Trophoblast cell (in vitro differentiated cells and primary cell): Measurements from ENCODE around the gene SND1.

ENCODE experiments used
- DNase-seq, 2 donors: peaks; one replicate each; pipeline ENCODE4 v3.0.0-alpha.2; 2016
- H2AFZ ChIP-seq: 2 replicates; pipeline ENCODE4 v1.6.1; 2013; ENCODE audit warnings: low read length, moderate library complexity, mild to moderate bottlenecking; ENCODE audit not compliant: insufficient read depth, poor library complexity
- H2AK5ac ChIP-seq: 2 replicates; pipeline ENCODE4 v1.6.1; 2013; ENCODE audit warnings: mild to moderate bottlenecking, low read length
- H2BK120ac ChIP-seq: 2 replicates; pipeline ENCODE4 v1.6.1; 2013; ENCODE audit warnings: low read length, mild to moderate bottlenecking, moderate library complexity; ENCODE audit not compliant: insufficient read depth, poor library complexity
- H2BK12ac ChIP-seq: 2 replicates; pipeline ENCODE4 v1.6.1; 2013; ENCODE audit warnings: mild to moderate bottlenecking, low read length, moderate library complexity
- H2BK5ac ChIP-seq: 2 replicates; pipeline ENCODE4 v1.6.1; 2013; ENCODE audit warnings: low read length, low read depth, moderate library complexity, mild to moderate bottlenecking; ENCODE audit not compliant: poor library complexity
- H3K14ac ChIP-seq: 2 replicates; pipeline ENCODE4 v1.6.1; 2013; ENCODE audit warnings: mild to moderate bottlenecking, low read length
- H3K18ac ChIP-seq: 2 replicates; pipeline ENCODE4 v1.6.1; 2013; ENCODE audit warnings: mild to moderate bottlenecking, low read length
- H3K23ac ChIP-seq: 2 replicates; pipeline ENCODE4 v1.6.1; 2013; ENCODE audit warnings: low read length
- H3K27ac ChIP-seq: 2 replicates; pipeline ENCODE4 v1.5.1; 2013; ENCODE audit warnings: low read depth, mild to moderate bottlenecking, inconsistent platforms, low read length, moderate library complexity
- H3K27me3 ChIP-seq: 2 replicates; pipeline ENCODE4 v1.6.1; 2013; ENCODE audit warnings: inconsistent platforms, mild to moderate bottlenecking, low read length, moderate library complexity; ENCODE audit not compliant: insufficient read depth
- H3K36me3 ChIP-seq, 2 experiments: 1 replicate in 1 of 2; 2 replicates in 1 of 2; pipeline ENCODE4 v1.6.1; 2013; ENCODE audit warnings: low read length in 2 of 2, mild to moderate bottlenecking in 2 of 2, moderate library complexity in 1 of 2; ENCODE audit not compliant: insufficient read depth in 2 of 2, control insufficient read depth in 1 of 2
- H3K4ac ChIP-seq: 2 replicates; pipeline ENCODE4 v1.6.1; 2013; ENCODE audit warnings: low read depth, mild to moderate bottlenecking, low read length, moderate library complexity
- H3K4me1 ChIP-seq, 2 experiments: 1 replicate in 1 of 2; 2 replicates in 1 of 2; pipeline ENCODE4 v1.6.1; 2013; ENCODE audit warnings: low read length in 2 of 2, mild to moderate bottlenecking in 2 of 2, moderate library complexity in 1 of 2; ENCODE audit not compliant: insufficient read depth in 2 of 2, control insufficient read depth in 1 of 2
- H3K4me2 ChIP-seq: 2 replicates; pipeline ENCODE4 v1.6.1; 2013; ENCODE audit warnings: inconsistent platforms, mild to moderate bottlenecking, low read length, moderate library complexity
- H3K4me3 ChIP-seq: 2 replicates; pipeline ENCODE4 v1.5.1; 2013; ENCODE audit warnings: mild to moderate bottlenecking, low read depth, low read length, inconsistent platforms
- H3K79me1 ChIP-seq: one replicate; pipeline ENCODE4 v1.6.1; 2013; ENCODE audit warnings: low read length
- H3K79me2 ChIP-seq: 2 replicates; pipeline ENCODE4 v1.6.1; 2013; ENCODE audit warnings: low read length, mild to moderate bottlenecking; ENCODE audit not compliant: control insufficient read depth, insufficient read depth, poor library complexity
- H3K9ac ChIP-seq: 2 replicates; pipeline ENCODE4 v1.6.1; 2013; ENCODE audit warnings: mild to moderate bottlenecking, low read length
- H3K9me3 ChIP-seq: 2 replicates; pipeline ENCODE4 v1.6.1; 2013; ENCODE audit warnings: low read depth, mild to moderate bottlenecking, control low read depth, inconsistent platforms, low read length; ENCODE audit not compliant: insufficient read depth
- H4K12ac ChIP-seq: 2 replicates; pipeline ENCODE4 v1.6.1; 2013; ENCODE audit warnings: low read depth, mild to moderate bottlenecking, low read length, moderate library complexity
- H4K8ac ChIP-seq: 2 replicates; pipeline ENCODE4 v1.6.1; 2013; ENCODE audit warnings: low read depth, mild to moderate bottlenecking, low read length, moderate library complexity
- H4K91ac ChIP-seq: one replicate; pipeline ENCODE4 v1.6.1; 2013; ENCODE audit warnings: low read depth, mild to moderate bottlenecking, low read length, moderate library complexity
- WGBS: extraction: QIAGEN DNeasy Blood & Tissue Kit; methylation state at CpG from one replicate; pipeline ENCODE4 v1.1.7; 2013; ENCODE audit warnings: missing lambda C conversion rate; ENCODE audit not compliant: insufficient read length, insufficient coverage; ENCODE audit errors: extremely low coverage; 5-methylcytosine and 5-hydroxymethylcytosine counted together

SND1 gene

DNA sequence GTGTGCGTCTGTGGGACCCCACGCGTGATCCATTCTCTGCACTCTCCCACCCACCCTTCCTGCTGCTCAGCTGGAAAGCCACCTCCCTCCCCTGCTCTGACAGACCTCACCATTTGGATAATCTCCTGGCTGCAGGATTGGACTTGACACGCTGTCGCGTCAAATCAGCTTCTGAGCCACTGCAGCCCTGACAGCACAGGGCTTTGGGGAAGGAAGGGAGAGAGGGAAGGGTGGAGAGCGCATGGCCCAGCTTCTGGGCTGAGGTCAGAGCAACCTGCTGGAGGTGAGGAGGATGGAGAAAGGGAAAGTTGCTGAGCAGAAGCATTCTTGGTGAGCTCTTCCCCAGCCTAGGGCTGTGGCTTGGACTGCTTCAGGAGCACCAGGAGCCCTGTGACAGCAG is 428.2 kb downstream of the SND1 start:
- Histone ChIP-seq H2BK12ac (no peak overlapping the region), H4K8ac (no peak overlapping the region)
- WGBS = no CpG with 5 or more reads among the region's 7 CpGs

DNA sequence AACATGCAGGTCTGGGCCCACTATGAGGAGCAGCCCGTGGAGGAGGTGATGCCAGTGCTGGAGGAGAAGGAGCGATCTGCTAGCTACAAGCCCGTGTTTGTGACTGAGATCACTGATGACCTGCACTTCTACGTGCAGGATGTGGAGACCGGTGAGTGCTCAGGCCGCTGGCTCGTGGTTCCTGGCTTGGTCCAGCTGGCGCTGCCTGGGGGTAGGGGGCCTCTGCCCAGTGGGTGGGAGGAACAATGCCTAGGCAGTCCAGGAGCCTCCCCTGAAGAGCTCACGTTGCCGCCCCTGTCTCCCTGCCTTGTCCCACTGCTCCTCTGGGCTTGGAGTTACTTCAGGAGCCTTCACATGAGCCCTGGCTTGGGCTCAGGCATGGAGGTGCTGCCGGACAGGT is 429.4 kb downstream of the SND1 start:
- no peak overlapping the region for H3K23ac ChIP-seq
- no peak overlapping the region for H4K91ac ChIP-seq
- H2BK120ac ChIP-seq = no peak overlapping the region
- H3K4me1 ChIP-seq = no peaks in the 10 kb centered on the region
- H3K14ac ChIP-seq = no peak overlapping the region
- H3K4me2 ChIP-seq = no peak overlapping the region
- H3K4me3 ChIP-seq = no peak overlapping the region
- H3K9me3 ChIP-seq = peaks cover 4% of the 10 kb centered on the region
- H2AK5ac ChIP-seq = no peak overlapping the region
- DNase-seq = no peak
- no peak overlapping the region for H3K9ac ChIP-seq
- H3K18ac ChIP-seq = no peak overlapping the region
- no peak overlapping the region for H2BK5ac ChIP-seq
- no CpG with 5 or more reads among the region's 11 CpGs for WGBS
- H2BK12ac ChIP-seq = no peak overlapping the region
- no peak overlapping the region for H4K8ac ChIP-seq
- H3K79me1 ChIP-seq = no peaks in the 10 kb centered on the region
- no peaks in the 10 kb centered on the region for H3K27me3 ChIP-seq
- H2AFZ ChIP-seq = no peak overlapping the region
- no peak overlapping the region for H4K12ac ChIP-seq
- peaks cover 73 to 85% of the 10 kb centered on the region in 2 experiments for H3K36me3 ChIP-seq
- H3K79me2 ChIP-seq = no peaks in the 10 kb centered on the region
- no peak overlapping the region for H3K27ac ChIP-seq
- H3K4ac ChIP-seq = no peak overlapping the region

More for the DNA sequence above, 428.2 kb downstream of the SND1 start:
- H3K27me3 ChIP-seq = no peaks in the 10 kb centered on the region
- H2BK120ac ChIP-seq = no peak overlapping the region
- no peak overlapping the region for H4K91ac ChIP-seq
- H3K79me1 ChIP-seq = no peaks in the 10 kb centered on the region
- no peak overlapping the region for H2AFZ ChIP-seq
- no peak overlapping the region for H3K4ac ChIP-seq
- H3K23ac ChIP-seq = no peak overlapping the region
- H2BK5ac ChIP-seq = no peak overlapping the region
- H3K4me2 ChIP-seq = no peak overlapping the region
- no peak overlapping the region for H3K27ac ChIP-seq
- H3K9me3 ChIP-seq = peaks cover 4% of the 10 kb centered on the region
- H3K4me3 ChIP-seq = no peak overlapping the region
- no peak overlapping the region for H3K18ac ChIP-seq
- no peak overlapping the region for H2AK5ac ChIP-seq
- H3K36me3 ChIP-seq = peaks cover 68 to 79% of the 10 kb centered on the region in 2 experiments
- no peaks in the 10 kb centered on the region for H3K79me2 ChIP-seq
- no peak overlapping the region for H4K12ac ChIP-seq
- DNase-seq = no peak
- no peaks in the 10 kb centered on the region for H3K4me1 ChIP-seq
- no peak overlapping the region for H3K14ac ChIP-seq
- H3K9ac ChIP-seq = no peak overlapping the region

DNA sequence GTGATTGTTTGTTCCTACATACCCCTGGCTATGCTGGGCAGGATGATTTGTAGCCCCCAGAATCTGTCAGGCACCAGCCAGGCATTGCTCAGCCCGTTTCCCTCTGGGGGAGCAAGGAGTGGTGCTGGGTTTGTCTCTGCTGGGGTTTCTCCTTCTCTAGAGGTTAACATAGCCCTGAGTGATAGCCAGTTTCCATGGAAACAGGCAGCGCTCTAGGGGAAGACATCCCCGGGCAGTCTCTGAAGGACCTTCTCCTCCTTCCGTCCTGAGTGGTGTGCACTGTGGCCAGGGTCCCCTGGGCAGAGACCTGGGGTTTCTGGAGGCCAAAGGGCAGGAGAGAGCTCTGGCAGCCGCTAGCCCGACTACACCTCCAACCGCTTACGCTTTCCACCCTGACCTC is 429.8 kb downstream of the SND1 start:
- Histone ChIP-seq H3K79me1 (no peaks in the 10 kb centered on the region), H3K9ac (no peak overlapping the region), H2BK12ac (no peak overlapping the region), H3K79me2 (no peaks in the 10 kb centered on the region), H3K4me2 (no peak overlapping the region), H4K12ac (no peak overlapping the region), H4K8ac (no peak overlapping the region), H4K91ac (no peak overlapping the region), H3K9me3 (peaks cover 4% of the 10 kb centered on the region), H3K4ac (no peak overlapping the region), H2BK120ac (no peak overlapping the region), H3K27me3 (no peaks in the 10 kb centered on the region), H3K4me1 (no peaks in the 10 kb centered on the region), H2BK5ac (no peak overlapping the region), H3K23ac (no peak overlapping the region), H3K4me3 (no peak overlapping the region), H2AFZ (no peak overlapping the region), H2AK5ac (no peak overlapping the region), H3K14ac (no peak overlapping the region), H3K18ac (no peak overlapping the region), H3K27ac (no peak overlapping the region), H3K36me3 (peaks cover 77 to 85% of the 10 kb centered on the region in 2 experiments)
- no CpG with 5 or more reads among the region's 8 CpGs for WGBS
- no peak for DNase-seq

DNA sequence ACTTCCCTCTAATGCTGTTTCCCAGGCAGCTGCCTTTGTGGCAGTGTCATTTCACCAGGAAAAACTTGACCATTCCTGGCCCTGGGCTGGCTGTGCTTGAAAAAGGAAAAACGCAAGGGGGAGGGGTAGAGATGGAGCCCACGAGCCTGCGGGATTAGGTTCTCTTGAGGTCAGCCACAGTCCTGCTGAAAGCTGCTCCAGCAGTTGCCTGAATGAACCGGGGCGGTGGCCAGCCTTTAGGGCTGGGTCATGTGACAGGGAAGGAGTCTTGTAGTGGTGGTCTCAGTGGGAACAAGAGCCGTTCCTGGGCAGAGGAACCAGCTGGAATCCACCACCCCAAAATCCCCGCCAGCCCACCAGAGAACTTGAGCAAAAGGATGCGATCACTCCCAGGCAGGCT is 430.4 kb downstream of the SND1 start:
- Histone ChIP-seq H2BK12ac (no peak overlapping the region), H3K79me1 (no peaks in the 10 kb centered on the region), H3K9ac (no peak overlapping the region), H4K12ac (no peak overlapping the region), H3K79me2 (no peaks in the 10 kb centered on the region), H3K14ac (no peak overlapping the region), H3K18ac (no peak overlapping the region), H4K8ac (no peak overlapping the region), H2BK5ac (no peak overlapping the region), H3K9me3 (peaks cover 4% of the 10 kb centered on the region), H3K4me2 (no peak overlapping the region), H3K4me3 (no peak overlapping the region), H3K36me3 (peaks cover 75 to 83% of the 10 kb centered on the region in 2 experiments), H3K27me3 (no peaks in the 10 kb centered on the region), H4K91ac (no peak overlapping the region), H2AFZ (no peak overlapping the region), H3K23ac (no peak overlapping the region), H2BK120ac (no peak overlapping the region), H3K4me1 (no peaks in the 10 kb centered on the region), H3K27ac (no peak overlapping the region), H3K4ac (no peak overlapping the region), H2AK5ac (no peak overlapping the region)
- DNase-seq = no peak
- WGBS = no CpG with 5 or more reads among the region's 8 CpGs
